IPS-18c (cell line): ENCODE data around the gene LINGO1.

ENCODE experiments used
- H3K4me3 ChIP-seq: 2 replicates; pipeline ENCODE4 v1.7.0; 2013; ENCODE audit warnings: low read depth, mild to moderate bottlenecking, low read length, moderate library complexity; ENCODE audit not compliant: insufficient read depth
- H3K9me3 ChIP-seq: one replicate; pipeline ENCODE4 v1.6.1; 2013; ENCODE audit warnings: mild to moderate bottlenecking, low read length, moderate library complexity; ENCODE audit not compliant: control insufficient read depth, insufficient read depth

The LINGO1 gene

GRCh38 chr15:77625376-77625775, 7.3 kb downstream of the LINGO1 start:
- Histone ChIP-seq H3K9me3 (peaks cover 2% of the 10 kb centered on the region), H3K4me3 (no peak overlapping the region)

- Histone ChIP-seq H3K4me3 (no peak overlapping the region), H3K9me3 (peaks cover 2% of the 10 kb centered on the region)
Observed at GRCh38 chr15:77624868-77625267, 7.8 kb downstream of the LINGO1 start.

- Histone ChIP-seq H3K9me3 (peaks cover 2% of the 10 kb centered on the region), H3K4me3 (no peak overlapping the region)
Observed at GRCh38 chr15:77623755-77624524, 8.8 kb downstream of the LINGO1 start.

DNA sequence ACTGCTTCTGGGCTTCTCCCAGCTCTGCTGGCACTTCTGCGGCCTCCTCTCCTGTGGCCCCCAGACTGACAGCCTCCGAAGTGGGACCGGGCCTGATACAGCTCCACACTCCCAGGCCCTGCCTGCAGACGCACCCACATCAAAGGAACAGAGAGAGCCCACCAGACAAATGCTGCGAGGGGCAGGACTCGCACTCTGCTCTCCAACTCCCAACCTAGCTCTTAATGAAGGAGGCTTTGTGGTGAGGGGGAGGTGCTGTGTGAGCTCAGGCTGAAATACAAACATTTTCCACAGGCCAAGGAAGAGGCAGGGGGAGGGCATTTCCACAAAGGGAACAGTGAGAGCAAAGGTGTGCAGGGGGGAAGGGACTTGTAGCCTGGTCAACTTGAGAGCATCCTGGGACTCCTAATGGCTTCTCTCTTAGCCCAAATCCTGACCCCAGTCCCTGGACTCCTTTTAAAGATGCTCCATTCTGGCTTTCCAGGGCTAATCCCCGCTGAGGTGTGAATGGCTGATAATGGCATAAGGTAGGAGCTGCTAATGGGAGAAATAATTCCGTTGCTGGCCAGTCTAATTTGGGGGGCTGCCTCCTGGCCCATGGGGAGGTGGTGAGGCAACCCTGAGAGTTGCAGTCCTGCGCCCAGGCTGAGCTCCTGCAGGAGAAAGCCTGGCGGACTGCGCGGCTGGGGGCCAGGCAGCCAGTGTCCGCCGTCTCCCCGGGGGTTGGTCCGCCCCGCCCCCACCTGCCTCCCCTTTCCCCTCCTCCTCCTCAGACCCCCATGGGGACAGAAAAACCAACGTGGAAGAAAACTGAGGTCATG, 9.6 kb downstream of the LINGO1 start:
- Histone ChIP-seq H3K4me3 (no peak overlapping the region), H3K9me3 (peaks cover 2% of the 10 kb centered on the region)

DNA sequence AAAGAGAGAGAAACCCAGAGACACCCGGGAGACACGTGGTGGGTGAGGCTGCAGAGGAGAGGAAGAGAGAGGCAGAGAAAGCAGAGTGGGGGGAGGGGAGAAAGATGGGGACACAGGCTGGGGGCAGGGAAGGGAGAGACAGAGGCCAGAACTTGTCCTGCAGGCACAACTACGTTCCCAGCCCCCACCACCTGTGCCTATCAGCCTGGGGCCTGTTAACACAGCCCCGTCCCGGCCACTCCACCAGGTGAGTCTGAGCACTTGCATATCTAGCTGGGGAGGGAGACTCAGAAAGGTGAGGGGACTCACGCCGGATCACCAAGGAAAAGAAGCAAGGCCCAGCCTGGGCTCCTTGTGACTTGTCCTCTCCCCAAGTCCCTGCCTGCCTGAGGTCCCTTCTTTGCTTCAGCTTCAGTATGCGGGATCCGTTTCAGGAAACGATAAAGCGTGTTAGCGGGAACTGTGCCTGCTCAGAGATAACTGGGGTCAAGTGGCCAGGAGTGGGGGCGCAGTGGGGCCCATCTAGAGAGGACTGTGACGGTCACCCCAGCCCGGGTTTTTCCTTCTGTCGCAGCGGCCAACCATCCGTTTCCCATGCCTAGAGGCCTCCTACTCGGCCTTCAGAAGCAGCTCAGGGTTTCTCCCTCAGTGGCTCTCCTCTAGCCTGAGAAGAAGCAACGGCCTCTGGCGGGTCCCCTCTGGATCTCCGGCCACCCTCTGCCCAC, 10.3 kb downstream of the LINGO1 start:
- peak overlapping the region; percentile 6; the same call in 1 of the 2 replicates for H3K4me3 ChIP-seq
- peaks cover under 1% of the 10 kb centered on the region for H3K9me3 ChIP-seq

- no peak overlapping the region for H3K4me3 ChIP-seq
- no peaks in the 10 kb centered on the region for H3K9me3 ChIP-seq
Observed at GRCh38 chr15:77621847-77622208, 10.9 kb downstream of the LINGO1 start.

DNA sequence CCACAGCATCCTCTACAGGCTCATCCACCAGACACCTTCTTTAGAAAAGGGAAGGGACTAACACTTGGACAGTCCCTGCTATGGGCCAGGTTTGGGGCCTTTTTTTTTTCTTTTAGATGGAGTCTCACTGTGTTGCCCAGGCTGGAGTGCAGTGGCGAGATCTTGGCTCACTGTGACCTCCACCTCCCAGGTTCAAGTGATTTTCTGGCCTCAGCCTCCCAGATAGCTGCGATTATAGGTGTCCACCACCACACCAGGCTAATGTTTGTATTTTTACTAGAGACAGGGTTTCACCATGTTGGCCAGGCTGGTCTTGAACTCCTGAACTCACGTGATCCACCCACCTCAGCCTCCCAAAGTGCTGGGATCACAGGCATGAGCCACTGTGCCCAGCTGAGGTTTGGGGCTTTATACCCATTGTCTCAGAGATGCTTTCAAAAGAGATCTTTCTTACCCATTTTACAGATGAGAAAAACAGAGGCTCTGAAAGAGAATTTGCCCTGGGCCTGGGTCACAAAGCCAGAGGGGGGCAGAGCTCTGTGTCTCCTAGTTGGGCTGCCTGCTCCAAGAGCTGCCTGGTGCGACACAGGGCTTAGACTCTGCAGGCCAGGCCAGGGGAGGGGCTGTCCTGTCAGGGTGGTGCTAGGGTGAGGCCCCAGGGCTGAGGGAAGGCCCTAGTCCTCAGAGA, 11.6 kb downstream of the LINGO1 start:
- no peaks in the 10 kb centered on the region for H3K9me3 ChIP-seq
- H3K4me3 ChIP-seq = no peak overlapping the region

- no peak overlapping the region for H3K4me3 ChIP-seq
- H3K9me3 ChIP-seq = no peaks in the 10 kb centered on the region
Observed at GRCh38 chr15:77620297-77620696, 12.4 kb downstream of the LINGO1 start.

DNA sequence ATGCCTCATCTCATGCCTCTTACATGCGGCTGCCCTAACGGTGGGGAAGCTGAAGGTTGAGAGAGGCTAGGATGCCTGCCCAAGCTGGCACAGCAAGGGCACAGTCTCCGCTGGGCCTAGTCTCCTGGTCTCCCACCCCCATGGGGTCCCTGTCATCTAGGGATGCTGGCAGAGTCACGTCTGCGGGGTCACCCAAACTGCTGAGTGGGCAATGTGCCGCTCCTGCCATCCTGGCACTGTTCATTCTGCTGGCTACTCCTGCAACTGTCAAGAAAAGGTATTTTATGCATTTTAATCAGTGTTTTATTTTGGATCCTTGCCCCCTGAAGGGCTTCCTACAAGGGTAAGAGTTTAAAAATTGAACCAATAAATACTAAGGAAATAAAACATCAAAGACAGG, 12.8 kb downstream of the LINGO1 start:
- Histone ChIP-seq H3K4me3 (no peak overlapping the region), H3K9me3 (no peaks in the 10 kb centered on the region)

- H3K4me3 ChIP-seq = no peak overlapping the region
- no peaks in the 10 kb centered on the region for H3K9me3 ChIP-seq
Observed at GRCh38 chr15:77617476-77618230, 15.1 kb downstream of the LINGO1 start.

DNA sequence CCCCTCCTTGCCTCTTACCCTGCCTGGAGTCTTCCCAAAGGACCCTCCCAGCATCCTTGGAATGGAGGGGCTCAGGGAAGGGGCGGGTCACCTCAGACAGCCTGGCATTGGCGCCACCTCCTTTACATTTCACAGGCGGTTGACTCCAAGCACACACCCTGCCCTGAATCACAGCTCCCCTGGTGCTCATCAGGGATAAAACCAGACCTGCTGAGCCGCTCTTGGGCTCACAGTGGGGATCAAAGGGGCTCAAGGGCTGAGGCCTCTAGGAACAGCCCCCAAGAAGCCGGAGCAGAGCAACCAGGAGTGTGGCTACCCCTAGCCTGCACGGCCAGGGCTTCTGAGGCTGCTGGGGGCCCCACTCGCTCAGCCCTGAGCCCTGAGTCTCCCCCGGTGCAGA, 16.6 kb downstream of the LINGO1 start:
- Histone ChIP-seq H3K9me3 (no peaks in the 10 kb centered on the region), H3K4me3 (no peak overlapping the region)

DNA sequence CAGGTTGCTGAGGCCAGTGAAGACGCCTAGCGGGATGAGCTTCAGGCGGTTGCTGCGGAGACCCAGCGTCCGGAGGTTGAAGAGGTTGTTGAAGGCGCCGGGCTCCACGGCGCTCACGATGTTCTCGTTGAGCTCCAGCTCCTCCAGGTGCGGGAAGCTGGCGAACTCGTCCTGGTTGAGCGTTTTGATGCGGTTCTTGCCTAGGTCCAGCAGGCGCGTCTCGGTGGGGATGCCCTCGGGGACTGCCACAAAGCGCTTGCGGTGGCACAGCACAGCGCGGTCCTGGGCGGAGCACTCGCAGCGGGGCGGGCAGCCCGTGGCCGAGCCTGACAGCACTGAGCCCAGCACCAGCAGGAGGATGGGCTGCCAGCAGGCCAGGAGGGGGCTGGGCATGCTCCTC, 17.2 kb downstream of the LINGO1 start:
- no peak overlapping the region for H3K4me3 ChIP-seq
- no peaks in the 10 kb centered on the region for H3K9me3 ChIP-seq

DNA sequence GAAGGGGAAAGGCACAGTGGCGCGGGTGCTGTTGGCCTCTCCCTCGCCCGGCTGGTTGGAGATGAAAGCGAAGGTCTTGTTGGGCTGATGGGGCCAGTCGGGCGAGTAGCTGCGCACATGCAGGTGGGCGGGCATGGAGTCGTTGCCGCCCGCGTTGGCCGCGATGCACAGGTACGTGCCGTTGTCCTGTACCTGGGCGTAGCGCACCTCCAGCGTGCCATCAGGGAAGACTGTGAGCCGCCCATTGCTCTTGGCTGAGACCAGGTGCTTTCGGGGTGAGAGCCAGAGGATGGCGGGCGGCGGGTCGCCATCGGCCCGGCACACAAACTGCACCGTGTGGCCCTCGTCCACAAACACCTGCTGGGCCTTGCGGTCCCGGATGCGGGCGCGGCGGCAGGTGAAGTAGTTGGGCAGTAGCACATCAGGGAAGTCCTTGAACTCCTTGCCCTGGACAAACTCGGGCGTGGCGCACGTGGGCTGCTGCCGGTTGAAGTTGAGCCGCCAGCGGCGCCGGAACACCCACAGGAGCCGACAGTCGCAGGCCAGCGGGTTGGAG, 18.4 kb downstream of the LINGO1 start:
- Histone ChIP-seq H3K9me3 (no peaks in the 10 kb centered on the region), H3K4me3 (no peak overlapping the region)

DNA sequence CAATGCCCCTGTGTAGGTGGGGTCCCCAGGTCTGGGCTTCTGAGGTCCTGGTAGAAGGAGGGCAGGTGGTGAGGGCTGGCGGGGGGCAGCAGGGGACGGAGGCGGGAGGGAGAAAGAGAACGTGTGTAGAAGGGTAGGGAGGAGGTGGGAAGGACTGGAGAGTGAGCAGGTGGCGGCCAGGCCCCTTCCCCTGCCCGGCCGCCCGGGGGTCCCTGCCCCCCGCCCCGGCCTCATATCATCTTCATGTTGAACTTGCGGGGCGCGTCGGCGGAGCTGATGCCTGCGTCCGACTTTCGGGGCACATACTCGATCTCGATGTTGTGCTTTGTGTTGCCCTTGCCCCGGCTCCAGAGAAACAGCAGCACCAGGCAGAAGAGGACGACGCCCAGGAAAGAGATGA, 18.9 kb downstream of the LINGO1 start:
- H3K4me3 ChIP-seq = no peak overlapping the region
- H3K9me3 ChIP-seq = no peaks in the 10 kb centered on the region

GRCh38 chr15:77612958-77613601, 19.6 kb downstream of the LINGO1 start:
- Histone ChIP-seq H3K4me3 (no peak overlapping the region), H3K9me3 (no peaks in the 10 kb centered on the region)

- Histone ChIP-seq H3K4me3 (no peak overlapping the region), H3K9me3 (no peaks in the 10 kb centered on the region)
Observed at GRCh38 chr15:77611767-77612166, 20.9 kb downstream of the LINGO1 start.
